Measurements from ENCODE around the gene TLE7.

DNA sequence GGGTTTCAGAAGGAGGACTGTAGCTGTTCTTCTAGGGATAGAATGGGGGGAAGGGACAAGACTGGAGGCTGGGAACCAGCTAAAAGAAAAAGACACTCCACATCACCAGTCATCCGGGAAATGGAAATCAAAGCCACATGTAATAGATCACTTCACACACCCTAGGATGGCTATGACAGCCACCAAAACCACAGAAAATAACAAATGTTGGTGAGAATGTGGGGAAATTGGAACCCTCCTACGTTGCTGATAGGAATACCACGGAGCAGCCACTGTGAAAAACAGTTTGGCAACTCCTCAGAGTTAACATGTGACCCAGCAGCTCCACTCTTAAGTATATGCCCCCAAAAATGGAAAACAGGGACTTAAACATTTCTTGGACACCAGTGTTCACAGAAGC lies 2.3 kb downstream of the TLE7 start:
- TF ChIP-seq, protein P1, sequence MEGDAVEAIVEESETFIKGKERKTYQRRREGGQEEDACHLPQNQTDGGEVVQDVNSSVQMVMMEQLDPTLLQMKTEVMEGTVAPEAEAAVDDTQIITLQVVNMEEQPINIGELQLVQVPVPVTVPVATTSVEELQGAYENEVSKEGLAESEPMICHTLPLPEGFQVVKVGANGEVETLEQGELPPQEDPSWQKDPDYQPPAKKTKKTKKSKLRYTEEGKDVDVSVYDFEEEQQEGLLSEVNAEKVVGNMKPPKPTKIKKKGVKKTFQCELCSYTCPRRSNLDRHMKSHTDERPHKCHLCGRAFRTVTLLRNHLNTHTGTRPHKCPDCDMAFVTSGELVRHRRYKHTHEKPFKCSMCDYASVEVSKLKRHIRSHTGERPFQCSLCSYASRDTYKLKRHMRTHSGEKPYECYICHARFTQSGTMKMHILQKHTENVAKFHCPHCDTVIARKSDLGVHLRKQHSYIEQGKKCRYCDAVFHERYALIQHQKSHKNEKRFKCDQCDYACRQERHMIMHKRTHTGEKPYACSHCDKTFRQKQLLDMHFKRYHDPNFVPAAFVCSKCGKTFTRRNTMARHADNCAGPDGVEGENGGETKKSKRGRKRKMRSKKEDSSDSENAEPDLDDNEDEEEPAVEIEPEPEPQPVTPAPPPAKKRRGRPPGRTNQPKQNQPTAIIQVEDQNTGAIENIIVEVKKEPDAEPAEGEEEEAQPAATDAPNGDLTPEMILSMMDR (IDR thresholded peaks at IDR 0.05): no peak
- TF ChIP-seq POLR2A (IDR thresholded peaks at IDR 0.05) (no peak), POLR2AphosphoS5 (IDR thresholded peaks at IDR 0.05) (no peak)
